ENCODE data around the gene GTPBP1. TPM values are rescaled to one million over a fixed set of nuclear protein-coding genes. Genes with fewer than 3 reads are reported as not detected.
A peak's percentile ranks its signal among the peaks of the same experiment; 100 is the strongest.

GTPBP1 gene
- total and polyA plus RNA-seq, 8 donors: 42.3 to 51.0 (median 46.3) TPM

DNA sequence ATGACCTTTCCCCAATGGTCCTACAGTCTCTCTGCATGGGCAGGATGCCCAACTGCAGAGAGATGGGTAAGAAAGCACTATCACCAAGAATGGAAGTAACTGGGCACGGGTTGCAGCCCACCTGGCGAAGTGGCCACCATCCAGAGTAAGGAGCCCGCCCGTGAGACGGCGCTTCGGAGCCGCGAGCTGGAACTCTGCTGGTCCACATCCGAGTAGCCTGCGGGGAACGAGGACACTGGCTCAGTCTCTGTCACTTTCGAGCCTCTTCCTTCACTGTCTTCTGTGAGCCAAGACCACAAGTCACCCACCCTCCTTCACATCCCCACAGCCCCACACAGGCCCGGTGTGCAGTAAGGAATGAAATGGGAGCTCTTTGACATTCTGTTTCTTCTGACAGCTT is 44.4 kb downstream of the GTPBP1 start:
- ATAC-seq: no peak
- H3K27me3 ChIP-seq: no peaks in the 10 kb centered on the region
- H3K4me1 ChIP-seq: peaks cover 16 to 58% of the 10 kb centered on the region in 2 donors
- intact Hi-C loops (cut with DNase I): no loop called here
- H3K27ac ChIP-seq: peak overlapping the region in 1 of 2 donors; percentile 93
- no peak for DNase-seq
- H3K9me3 ChIP-seq: no peaks in the 10 kb centered on the region
- no peak overlapping the region for H3K4me3 ChIP-seq
- TF ChIP-seq, protein P1, sequence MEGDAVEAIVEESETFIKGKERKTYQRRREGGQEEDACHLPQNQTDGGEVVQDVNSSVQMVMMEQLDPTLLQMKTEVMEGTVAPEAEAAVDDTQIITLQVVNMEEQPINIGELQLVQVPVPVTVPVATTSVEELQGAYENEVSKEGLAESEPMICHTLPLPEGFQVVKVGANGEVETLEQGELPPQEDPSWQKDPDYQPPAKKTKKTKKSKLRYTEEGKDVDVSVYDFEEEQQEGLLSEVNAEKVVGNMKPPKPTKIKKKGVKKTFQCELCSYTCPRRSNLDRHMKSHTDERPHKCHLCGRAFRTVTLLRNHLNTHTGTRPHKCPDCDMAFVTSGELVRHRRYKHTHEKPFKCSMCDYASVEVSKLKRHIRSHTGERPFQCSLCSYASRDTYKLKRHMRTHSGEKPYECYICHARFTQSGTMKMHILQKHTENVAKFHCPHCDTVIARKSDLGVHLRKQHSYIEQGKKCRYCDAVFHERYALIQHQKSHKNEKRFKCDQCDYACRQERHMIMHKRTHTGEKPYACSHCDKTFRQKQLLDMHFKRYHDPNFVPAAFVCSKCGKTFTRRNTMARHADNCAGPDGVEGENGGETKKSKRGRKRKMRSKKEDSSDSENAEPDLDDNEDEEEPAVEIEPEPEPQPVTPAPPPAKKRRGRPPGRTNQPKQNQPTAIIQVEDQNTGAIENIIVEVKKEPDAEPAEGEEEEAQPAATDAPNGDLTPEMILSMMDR (IDR thresholded peaks at IDR 0.05): no peak
- peaks cover 0 to 79% of the 10 kb centered on the region in 2 donors for H3K36me3 ChIP-seq

DNA sequence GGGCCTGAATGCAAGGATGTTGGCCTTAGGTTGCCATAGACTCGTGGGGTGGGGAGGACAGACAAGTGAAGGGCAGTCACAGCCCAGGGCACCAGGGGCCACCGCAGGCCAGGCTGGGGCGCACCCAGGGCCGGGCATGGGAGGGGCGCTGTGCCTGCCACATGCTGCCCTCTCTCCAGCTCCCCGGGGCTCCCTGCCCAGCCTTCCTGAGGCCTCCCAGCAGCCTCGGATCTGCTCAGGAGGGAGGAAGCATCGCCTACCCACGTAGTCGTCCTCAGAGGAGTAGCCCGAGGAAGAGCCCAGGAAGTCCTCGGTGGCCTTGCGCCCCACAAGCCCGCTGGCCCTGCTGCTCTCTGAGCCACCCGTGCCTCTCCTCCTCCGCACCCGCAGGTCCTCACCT is 44.9 kb downstream of the GTPBP1 start:
- no peak for ATAC-seq
- Histone ChIP-seq H3K4me1 (peaks cover 16 to 58% of the 10 kb centered on the region in 2 donors), H3K27ac (peak overlapping the region in 1 of 2 donors; percentile 93), H3K36me3 (peaks cover 0 to 74% of the 10 kb centered on the region in 2 donors), H3K9me3 (no peaks in the 10 kb centered on the region), H3K27me3 (no peaks in the 10 kb centered on the region), H3K4me3 (peak overlapping the region in 1 of 2 donors; percentile 25)
- intact Hi-C loops (cut with DNase I): no loop called here
- DNase-seq: no peak
- TF ChIP-seq, protein P1 (IDR thresholded peaks at IDR 0.05): no peak

DNA sequence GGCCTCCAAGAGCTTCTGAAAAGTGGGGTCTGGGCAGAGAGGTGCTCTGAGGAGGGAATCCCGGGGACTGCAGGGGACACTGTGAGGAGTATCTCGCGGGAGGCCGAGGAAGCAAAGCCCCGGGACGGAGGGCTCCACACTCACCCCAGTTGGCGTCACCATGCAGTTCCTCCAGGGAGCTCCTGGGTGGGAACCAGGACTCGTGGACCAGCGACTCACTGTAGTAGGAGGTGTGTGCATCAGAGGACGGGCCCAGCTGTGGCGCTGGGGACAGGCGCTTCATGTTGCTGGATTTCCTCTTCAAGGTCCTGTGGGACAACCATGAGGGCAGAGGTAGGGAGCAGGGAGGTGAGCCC is 45.3 kb downstream of the GTPBP1 start:
- Histone ChIP-seq H3K4me3 (peak overlapping the region in 1 of 2 donors; percentile 25), H3K27ac (peak overlapping the region in 1 of 2 donors; percentile 93), H3K4me1 (peaks cover 16 to 59% of the 10 kb centered on the region in 2 donors), H3K36me3 (peaks cover 0 to 70% of the 10 kb centered on the region in 2 donors), H3K27me3 (no peaks in the 10 kb centered on the region), H3K9me3 (no peaks in the 10 kb centered on the region)
- no peak for ATAC-seq
- DNase-seq: no peak
- intact Hi-C loops (cut with DNase I): no loop called here
- TF ChIP-seq, protein P1 (IDR thresholded peaks at IDR 0.05): no peak

DNA sequence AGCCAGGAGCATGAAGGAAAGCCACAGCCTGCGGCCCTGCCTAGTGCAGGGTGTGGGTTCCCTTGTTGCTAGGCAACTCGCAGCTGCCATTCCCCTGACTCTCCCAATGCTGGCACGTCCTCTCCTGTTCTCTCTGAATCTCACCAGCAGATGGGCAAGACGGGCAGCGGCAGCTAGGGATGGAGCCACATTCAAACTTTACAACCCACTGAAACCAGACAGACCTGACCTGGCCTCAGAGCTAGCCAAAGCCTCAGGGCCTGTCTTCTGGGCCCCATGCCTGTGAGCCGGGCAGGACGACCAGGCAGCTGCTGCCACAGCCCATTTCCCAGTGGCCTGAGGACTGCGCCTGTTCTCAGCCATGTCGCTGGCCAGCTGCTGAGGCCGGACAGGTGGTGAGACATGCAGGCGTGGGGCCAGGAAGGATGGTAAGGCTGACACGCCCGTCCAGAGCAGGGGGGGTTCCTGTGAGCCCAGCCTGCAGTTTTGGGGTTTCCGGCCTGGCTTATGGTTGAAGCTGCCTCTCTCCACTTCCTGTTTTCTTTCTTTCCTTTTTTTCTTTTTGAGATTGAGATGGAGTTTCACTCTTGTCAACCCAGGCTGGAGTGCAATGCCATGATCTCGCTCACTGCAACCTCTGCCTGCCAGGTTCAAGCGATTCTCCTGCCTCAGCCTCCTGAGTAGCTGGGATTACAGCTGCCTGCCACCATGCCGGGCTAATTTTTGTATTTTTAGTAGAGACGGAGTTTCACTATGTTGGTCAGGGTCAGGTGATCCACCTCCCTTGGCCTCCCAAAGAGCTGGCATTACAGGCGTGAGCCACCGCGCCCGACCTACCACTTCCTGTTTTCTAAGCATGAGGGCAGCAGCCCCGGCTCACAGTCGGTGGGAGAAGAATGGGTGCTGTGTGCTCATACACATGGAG is 45.9 kb downstream of the GTPBP1 start:
- intact Hi-C loops (cut with DNase I): no loop called here
- peaks cover 0 to 63% of the 10 kb centered on the region in 2 donors for H3K36me3 ChIP-seq
- no peaks in the 10 kb centered on the region for H3K27me3 ChIP-seq
- peak overlapping the region; percentile 7 to 93 for H3K27ac ChIP-seq
- peaks cover 16 to 65% of the 10 kb centered on the region in 2 donors for H3K4me1 ChIP-seq
- H3K4me3 ChIP-seq: peak overlapping the region in 1 of 2 donors; percentile 25
- DNase-seq (peak in 2 of 4 donors; percentile 80 to 94), ATAC-seq (no peak)
- H3K9me3 ChIP-seq: no peaks in the 10 kb centered on the region
- TF ChIP-seq, protein P1 (IDR thresholded peaks at IDR 0.05): no peak
